Daoy (cell line): ENCODE measurements around the gene FGD6. TPM values are rescaled to one million over a fixed set of nuclear protein-coding genes. Genes with fewer than 3 reads are reported as not detected.
"Not testable (repeated sequence)": the region's sequence is repeated elsewhere in the genome, so short reads cannot be mapped to it uniquely, and the experiment has no call there.

ENCODE experiments used
- DNase-seq: peaks from one replicate; pipeline ENCODE4 v3.0.0-alpha.2; 2015; ENCODE audit warnings: low read depth
- total RNA-seq: library from RNA; depleted of rRNA; stranded (reverse); fragments of >200 nt; shearing (Covaris generic); gene quantifications from 2 replicates; pipeline ENCODE4 v1.2.3, GENCODE V29; 2014

Gene FGD6
- total RNA-seq, 1 experiment from 2014 or later: 12.3 TPM

DNA sequence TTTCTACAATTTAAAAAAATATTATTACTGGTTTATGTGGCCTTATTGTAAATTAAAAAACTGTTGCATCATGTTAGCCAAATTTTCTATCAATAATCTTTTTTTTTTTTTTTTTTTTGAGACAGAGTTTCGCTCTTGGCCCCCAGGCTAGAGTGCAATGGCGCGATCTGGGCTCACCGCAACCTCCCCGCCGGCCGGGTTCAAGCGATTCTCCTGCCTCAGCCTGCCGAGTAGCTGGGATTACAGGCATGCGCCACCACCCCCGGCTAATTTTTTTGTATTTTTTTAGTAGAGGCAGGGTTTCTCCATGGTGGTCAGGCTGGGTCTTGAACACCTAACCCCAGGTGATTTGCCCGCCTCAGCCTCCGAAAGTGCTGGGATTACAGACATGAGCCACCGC is 16.9 kb upstream of the FGD6 start:
- not testable (repeated sequence) for DNase-seq

DNA sequence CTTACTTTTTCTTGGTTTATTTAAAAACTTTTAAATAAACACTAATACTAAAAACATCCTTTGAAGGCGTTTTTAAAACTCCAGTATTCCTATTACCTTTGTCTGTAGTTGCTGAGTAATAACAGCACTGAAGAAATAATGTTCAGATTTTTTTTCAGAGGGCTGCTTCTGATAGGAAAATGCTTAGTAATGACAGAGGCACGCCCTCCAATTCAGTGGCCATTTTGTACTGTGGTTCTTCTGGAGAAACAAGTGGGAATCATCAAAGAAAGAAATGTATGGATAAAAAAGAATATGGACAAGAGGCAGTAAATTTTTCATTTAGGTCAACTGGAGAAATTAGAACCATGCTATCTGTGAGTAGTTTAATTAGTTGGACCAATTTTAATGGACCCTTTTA is 13.9 kb upstream of the FGD6 start:
- DNase-seq: peak; percentile 60

- DNase-seq: no peak
These were observed 13.0 kb upstream of the FGD6 start for GRCh38 chr12:95230313-95230712.

- DNase-seq: no peak
These were observed 12.4 kb upstream of the FGD6 start for GRCh38 chr12:95229636-95230035.

DNA sequence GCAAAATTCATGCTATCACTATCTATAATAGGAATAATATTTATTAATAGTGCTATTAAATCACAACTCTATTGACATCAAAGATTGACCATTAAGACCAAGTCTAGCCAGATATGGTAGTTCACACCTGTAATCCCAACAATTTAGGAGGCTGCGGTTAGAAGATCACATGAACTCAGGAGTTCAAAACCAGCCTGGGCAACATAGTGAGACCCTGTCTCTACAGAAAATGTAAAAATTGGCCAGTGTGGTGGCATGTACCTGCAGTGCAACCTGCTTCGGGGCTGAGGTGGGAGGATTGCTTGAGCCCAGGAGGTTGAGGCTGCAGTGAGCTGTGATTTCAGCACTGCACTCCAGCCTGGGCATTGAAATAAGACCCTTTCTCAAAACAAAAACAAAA is 11.3 kb upstream of the FGD6 start:
- no peak for DNase-seq

DNA sequence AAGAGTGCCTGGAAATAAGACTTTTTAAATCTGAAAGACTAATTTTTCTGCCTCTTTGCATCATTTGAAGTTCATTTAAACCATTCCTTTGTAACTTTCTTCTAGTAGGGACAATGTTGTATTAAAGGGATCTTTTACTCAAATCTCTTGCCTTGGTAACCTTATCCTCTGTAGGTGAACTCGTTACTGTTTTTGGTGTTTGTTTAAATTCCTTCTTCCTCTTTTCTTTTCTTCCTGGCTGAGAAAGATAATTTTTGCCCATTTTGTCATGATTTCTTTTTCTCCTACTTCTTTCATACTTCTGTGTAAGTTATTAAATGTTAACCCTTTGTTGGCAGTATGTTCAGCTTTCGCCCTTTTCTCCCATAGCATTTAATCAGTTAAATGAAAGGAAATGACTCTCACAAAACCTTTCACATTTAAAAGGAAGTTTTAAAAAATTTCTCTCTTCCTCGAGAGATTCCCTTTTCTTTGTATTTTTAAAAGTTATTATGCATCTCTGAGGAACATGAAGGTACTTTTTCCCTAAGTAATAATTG is 10.6 kb upstream of the FGD6 start:
- no peak for DNase-seq

- DNase-seq: no peak
These were observed 8.5 kb upstream of the FGD6 start for GRCh38 chr12:95225645-95226212.

GRCh38 chr12:95224202-95225170 is 7.2 kb upstream of the FGD6 start:
- DNase-seq: no peak

GRCh38 chr12:95220726-95221125 is 3.5 kb upstream of the FGD6 start:
- no peak for DNase-seq

- no peak for DNase-seq
These were observed 2.9 kb upstream of the FGD6 start for GRCh38 chr12:95220190-95220589.

DNA sequence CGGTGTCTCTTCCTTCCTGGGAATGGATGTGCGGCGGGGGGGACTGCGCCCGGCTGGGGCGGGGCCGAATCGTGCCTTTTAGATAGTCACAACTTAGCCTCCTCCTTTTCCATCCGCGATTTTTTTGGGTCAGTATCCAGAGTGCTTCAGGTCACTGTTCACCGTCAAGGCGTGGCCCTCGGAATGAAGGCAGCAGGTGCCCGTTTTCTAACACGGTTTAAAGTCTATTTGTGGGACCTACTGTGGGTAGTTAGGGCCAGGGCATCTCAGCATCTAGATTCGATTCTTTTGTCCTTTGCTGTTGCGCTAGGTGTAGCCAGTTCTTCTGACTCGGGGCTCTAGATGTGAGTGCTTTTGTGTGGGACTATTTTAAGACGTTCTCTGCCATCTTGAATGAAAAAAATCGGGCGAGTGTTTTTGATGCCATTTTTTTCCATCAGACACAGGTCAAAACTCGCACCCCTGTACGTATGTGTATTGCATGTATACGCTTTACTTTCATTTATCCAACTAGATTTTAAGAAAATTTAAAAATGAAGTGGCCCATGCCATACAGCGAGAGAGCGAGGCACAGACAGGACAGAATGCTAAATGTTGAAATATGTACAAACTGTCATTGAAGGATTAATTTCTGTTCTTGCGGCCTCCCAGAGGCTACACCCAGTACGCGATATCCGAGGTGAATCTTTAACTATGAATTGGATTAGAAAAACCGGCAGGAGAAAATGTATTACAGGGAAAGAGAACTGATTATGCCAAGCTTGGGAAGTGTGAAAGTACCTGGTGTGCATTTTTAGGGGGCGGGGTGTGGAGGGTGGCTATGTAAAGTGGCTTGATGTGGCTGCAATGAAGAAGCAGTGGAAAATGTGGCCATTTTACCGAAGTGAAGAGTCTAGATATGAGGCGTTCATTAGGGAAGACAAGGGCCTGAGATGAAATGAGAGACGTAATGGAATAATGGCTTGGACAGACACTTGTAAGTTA is 1.2 kb upstream of the FGD6 start:
- DNase-seq: no peak

DNA sequence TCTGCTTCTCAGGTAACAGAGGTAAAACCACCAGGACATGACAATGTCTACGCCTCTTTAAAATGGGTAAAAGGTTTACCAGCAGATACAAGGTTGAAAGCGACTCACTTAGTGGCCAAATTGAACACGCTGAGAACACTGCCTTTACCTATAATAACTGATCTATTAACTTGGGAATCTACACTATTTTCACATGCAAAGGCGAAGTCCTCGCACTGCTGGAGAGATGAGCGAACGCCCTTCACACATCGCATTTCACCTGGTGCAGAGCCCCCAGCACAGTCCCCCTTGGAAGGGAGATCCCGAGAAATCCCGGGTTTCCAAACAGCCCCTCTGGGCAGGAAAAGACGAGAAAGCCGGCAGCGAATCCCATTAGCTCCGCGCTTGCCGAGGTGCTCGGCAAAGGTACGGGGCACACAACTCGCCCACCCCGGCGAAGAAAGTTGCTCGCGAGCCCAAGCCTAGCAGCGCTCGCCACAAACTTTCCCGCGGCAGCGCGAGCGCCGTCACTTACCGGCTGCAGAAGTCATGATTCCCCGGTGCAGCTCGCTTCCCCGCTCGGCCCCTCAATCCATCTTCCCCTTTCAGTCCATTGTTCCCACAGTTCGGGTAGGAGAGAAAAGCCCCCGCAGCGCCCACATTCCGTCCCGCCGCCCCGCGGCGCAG is 423 bp downstream of the FGD6 start:
- DNase-seq: peak; percentile 29

GRCh38 chr12:95215949-95216348 is 1.3 kb downstream of the FGD6 start:
- DNase-seq: peak; percentile 37

DNA sequence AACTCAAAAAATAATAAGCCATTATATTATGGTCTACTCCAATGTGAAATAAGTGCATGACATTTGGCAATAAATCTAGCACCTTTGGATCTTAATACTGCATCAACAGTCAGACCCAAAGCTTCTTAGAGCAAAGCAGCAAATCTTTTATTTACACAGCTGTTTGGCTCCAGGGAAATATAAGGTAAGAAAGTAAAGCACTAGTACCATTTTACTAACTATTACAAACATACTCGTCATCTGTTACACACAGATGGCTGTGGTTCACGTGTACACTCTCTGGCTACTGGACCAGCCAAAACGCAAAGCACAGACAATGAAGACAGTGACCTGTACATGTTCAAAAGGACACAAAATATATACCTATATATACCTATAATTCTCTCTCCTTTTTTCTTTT is 2.8 kb downstream of the FGD6 start:
- no peak for DNase-seq

DNA sequence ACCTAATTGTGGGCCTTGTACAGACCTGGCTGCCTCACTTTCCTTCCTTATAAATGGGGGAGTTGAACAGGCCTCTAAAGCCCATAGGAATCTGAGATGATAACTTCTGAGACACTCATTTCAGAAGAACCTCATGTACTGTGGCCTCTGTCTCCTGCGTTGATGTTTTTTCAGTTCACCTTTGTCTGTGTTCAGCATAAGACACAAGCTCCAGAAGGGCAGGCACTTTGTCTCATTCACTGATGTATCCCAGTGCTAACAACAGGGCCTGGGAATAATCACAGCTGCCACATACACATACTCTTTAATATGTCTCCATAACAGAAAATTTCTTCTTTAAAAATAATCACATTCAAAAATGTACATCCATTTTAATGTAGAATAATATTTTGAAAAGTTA is 3.3 kb downstream of the FGD6 start:
- no peak for DNase-seq

DNA sequence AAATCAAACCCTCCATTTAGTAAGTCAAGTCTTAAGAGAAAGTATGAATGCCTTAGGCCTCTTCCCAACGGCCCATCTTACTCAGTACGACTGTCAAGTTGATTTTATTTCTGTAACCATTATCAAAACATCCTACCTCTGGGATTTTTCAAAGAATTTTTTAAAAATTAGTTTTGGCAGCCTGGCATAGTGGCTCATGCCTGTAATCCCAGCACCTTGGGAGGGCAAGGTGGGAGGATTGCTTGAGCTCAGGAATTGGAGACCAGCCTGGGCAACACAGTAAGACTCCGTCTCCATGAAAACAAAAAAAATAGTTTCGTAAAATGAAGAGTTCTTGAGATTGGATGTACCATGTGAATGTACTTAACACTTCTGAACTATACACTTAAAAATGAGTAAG is 4.1 kb downstream of the FGD6 start:
- no peak for DNase-seq

GRCh38 chr12:95212586-95212985 is 4.7 kb downstream of the FGD6 start:
- DNase-seq: no peak

- DNase-seq: no peak
These were observed 8.6 kb downstream of the FGD6 start for GRCh38 chr12:95208678-95209077.

DNA sequence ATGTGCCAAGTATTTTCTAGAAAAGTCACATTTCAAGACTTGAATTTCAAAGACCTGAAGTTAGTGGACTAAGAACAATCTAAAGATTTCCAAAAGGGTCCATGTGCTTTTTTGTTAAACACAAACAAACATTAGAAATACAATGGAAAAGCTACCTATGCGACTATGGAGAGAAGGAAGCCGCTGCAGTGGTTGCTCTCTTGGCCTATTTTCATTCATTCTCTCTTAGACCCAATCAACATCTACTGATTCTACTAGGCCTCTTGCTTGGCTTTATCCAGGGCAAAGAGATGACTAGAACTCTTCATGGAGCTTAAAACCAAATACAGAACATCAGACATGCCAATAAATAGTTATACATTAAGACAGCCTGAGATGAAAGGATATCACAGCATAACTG is 9.9 kb downstream of the FGD6 start:
- no peak for DNase-seq

DNA sequence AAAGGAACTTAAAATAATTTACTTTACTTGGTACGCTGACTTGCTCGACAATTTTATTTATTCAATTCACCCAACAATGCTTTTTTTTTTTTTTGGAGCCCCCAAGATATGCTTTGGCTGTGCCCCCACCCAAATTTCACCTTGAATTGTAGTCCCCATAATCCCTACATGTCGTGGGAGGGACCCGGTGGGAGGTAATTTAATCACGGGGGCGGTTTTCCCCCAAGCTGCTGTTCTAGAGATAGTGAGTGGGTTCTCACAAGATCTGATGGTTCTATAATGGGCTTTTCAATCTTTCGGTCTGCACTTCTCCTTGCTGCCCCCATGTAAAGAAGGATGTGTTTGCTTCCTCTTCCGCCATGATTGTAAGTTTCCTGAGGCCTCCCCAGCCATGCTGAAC is 10.4 kb downstream of the FGD6 start:
- no peak for DNase-seq

DNA sequence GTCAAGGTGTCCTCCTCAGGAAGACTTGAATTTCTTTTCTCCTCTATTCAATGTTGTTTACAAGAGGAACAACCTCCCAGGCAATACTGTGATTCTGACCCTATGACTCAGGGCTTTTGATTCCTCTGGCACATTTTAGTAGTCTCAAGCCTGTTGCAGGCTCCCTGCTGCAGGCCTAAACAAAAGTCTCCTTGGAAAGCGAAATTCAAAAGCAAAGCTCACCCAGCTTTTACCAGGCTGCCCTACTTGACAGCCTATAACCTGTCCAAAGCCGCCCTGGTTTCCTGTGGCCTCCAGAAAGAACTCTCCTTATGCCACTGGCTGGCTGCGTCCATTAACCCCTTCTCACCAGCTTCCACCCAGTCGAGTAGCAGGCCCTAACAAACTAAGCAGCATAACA is 11.6 kb downstream of the FGD6 start:
- peak; percentile 73 for DNase-seq
